ENCODE results near the gene SEMG1.

SEMG1 gene

GRCh38 chr20:45187693-45188092 lies 19.1 kb upstream of the SEMG1 start:
- Histone ChIP-seq H3K9ac (ENCODE audit: low read depth, low read length) (no peak overlapping the region), H3K4me1 (ENCODE audit: control insufficient read depth, insufficient read depth, low read length) (no peaks in the 10 kb centered on the region), H3K9me3 (ENCODE audit: control insufficient read depth, insufficient read depth, low read length) (no peaks in the 10 kb centered on the region), H3K27me3 (ENCODE audit: control insufficient read depth, insufficient read depth, low read length) (no peaks in the 10 kb centered on the region), H3K4me3 (ENCODE audit: low read depth, low read length) (no peak overlapping the region), H3K36me3 (ENCODE audit: control insufficient read depth, insufficient read depth, low read length) (no peaks in the 10 kb centered on the region), H3K27ac (ENCODE audit: low read depth, low read length) (no peak overlapping the region)

- H3K27me3 ChIP-seq (ENCODE audit: control insufficient read depth, insufficient read depth, low read length): no peaks in the 10 kb centered on the region
- no peaks in the 10 kb centered on the region for H3K36me3 ChIP-seq (ENCODE audit: control insufficient read depth, insufficient read depth, low read length)
- H3K4me3 ChIP-seq (ENCODE audit: low read depth, low read length): no peak overlapping the region
- H3K4me1 ChIP-seq (ENCODE audit: control insufficient read depth, insufficient read depth, low read length): no peaks in the 10 kb centered on the region
- no peak overlapping the region for H3K9ac ChIP-seq (ENCODE audit: low read depth, low read length)
- no peak overlapping the region for H3K27ac ChIP-seq (ENCODE audit: low read depth, low read length)
- H3K9me3 ChIP-seq (ENCODE audit: control insufficient read depth, insufficient read depth, low read length): no peaks in the 10 kb centered on the region
Measured at GRCh38 chr20:45189067-45189609, 17.7 kb upstream of the SEMG1 start.

- no peaks in the 10 kb centered on the region for H3K9me3 ChIP-seq (ENCODE audit: control insufficient read depth, insufficient read depth, low read length)
- no peak overlapping the region for H3K4me3 ChIP-seq (ENCODE audit: low read depth, low read length)
- no peak overlapping the region for H3K27ac ChIP-seq (ENCODE audit: low read depth, low read length)
- H3K27me3 ChIP-seq (ENCODE audit: control insufficient read depth, insufficient read depth, low read length): no peaks in the 10 kb centered on the region
- H3K9ac ChIP-seq (ENCODE audit: low read depth, low read length): no peak overlapping the region
- H3K4me1 ChIP-seq (ENCODE audit: control insufficient read depth, insufficient read depth, low read length): no peaks in the 10 kb centered on the region
- H3K36me3 ChIP-seq (ENCODE audit: control insufficient read depth, insufficient read depth, low read length): no peaks in the 10 kb centered on the region
Measured at GRCh38 chr20:45189861-45190260, 17.0 kb upstream of the SEMG1 start.

GRCh38 chr20:45191926-45192325 lies 14.9 kb upstream of the SEMG1 start:
- no peak overlapping the region for H3K27ac ChIP-seq (ENCODE audit: low read depth, low read length)
- no peaks in the 10 kb centered on the region for H3K9me3 ChIP-seq (ENCODE audit: control insufficient read depth, insufficient read depth, low read length)
- no peaks in the 10 kb centered on the region for H3K27me3 ChIP-seq (ENCODE audit: control insufficient read depth, insufficient read depth, low read length)
- H3K36me3 ChIP-seq (ENCODE audit: control insufficient read depth, insufficient read depth, low read length): no peaks in the 10 kb centered on the region
- no peaks in the 10 kb centered on the region for H3K4me1 ChIP-seq (ENCODE audit: control insufficient read depth, insufficient read depth, low read length)
- no peak overlapping the region for H3K4me3 ChIP-seq (ENCODE audit: low read depth, low read length)
- no peak overlapping the region for H3K9ac ChIP-seq (ENCODE audit: low read depth, low read length)

GRCh38 chr20:45193331-45193730 lies 13.5 kb upstream of the SEMG1 start:
- Histone ChIP-seq H3K27me3 (ENCODE audit: control insufficient read depth, insufficient read depth, low read length) (no peaks in the 10 kb centered on the region), H3K27ac (ENCODE audit: low read depth, low read length) (no peak overlapping the region), H3K4me3 (ENCODE audit: low read depth, low read length) (no peak overlapping the region), H3K36me3 (ENCODE audit: control insufficient read depth, insufficient read depth, low read length) (no peaks in the 10 kb centered on the region), H3K9ac (ENCODE audit: low read depth, low read length) (no peak overlapping the region), H3K9me3 (ENCODE audit: control insufficient read depth, insufficient read depth, low read length) (no peaks in the 10 kb centered on the region), H3K4me1 (ENCODE audit: control insufficient read depth, insufficient read depth, low read length) (no peaks in the 10 kb centered on the region; the same call in 1 of the 2 replicates)

GRCh38 chr20:45209924-45210323 lies 3.1 kb downstream of the SEMG1 start:
- H3K27ac ChIP-seq (ENCODE audit: low read depth, low read length): peak overlapping the region; percentile 83
- H3K4me3 ChIP-seq (ENCODE audit: low read depth, low read length): no peak overlapping the region
- no peak overlapping the region; the same call in 1 of the 2 replicates for H3K9ac ChIP-seq (ENCODE audit: low read depth, low read length)
- no peaks in the 10 kb centered on the region for H3K9me3 ChIP-seq (ENCODE audit: control insufficient read depth, insufficient read depth, low read length)
- H3K27me3 ChIP-seq (ENCODE audit: control insufficient read depth, insufficient read depth, low read length): no peaks in the 10 kb centered on the region
- peaks cover 26% of the 10 kb centered on the region for H3K4me1 ChIP-seq (ENCODE audit: control insufficient read depth, insufficient read depth, low read length)
- H3K36me3 ChIP-seq (ENCODE audit: control insufficient read depth, insufficient read depth, low read length): no peaks in the 10 kb centered on the region

GRCh38 chr20:45211569-45212474 lies 5.0 kb downstream of the SEMG1 start:
- no peaks in the 10 kb centered on the region for H3K27me3 ChIP-seq (ENCODE audit: control insufficient read depth, insufficient read depth, low read length)
- no peak overlapping the region for H3K27ac ChIP-seq (ENCODE audit: low read depth, low read length)
- no peak overlapping the region for H3K4me3 ChIP-seq (ENCODE audit: low read depth, low read length)
- no peaks in the 10 kb centered on the region for H3K36me3 ChIP-seq (ENCODE audit: control insufficient read depth, insufficient read depth, low read length)
- peaks cover 23% of the 10 kb centered on the region for H3K4me1 ChIP-seq (ENCODE audit: control insufficient read depth, insufficient read depth, low read length)
- H3K9ac ChIP-seq (ENCODE audit: low read depth, low read length): no peak overlapping the region
- no peaks in the 10 kb centered on the region for H3K9me3 ChIP-seq (ENCODE audit: control insufficient read depth, insufficient read depth, low read length)

- H3K36me3 ChIP-seq (ENCODE audit: control insufficient read depth, insufficient read depth, low read length): no peaks in the 10 kb centered on the region
- H3K4me1 ChIP-seq (ENCODE audit: control insufficient read depth, insufficient read depth, low read length): peaks cover 20% of the 10 kb centered on the region
- no peak overlapping the region for H3K9ac ChIP-seq (ENCODE audit: low read depth, low read length)
- no peak overlapping the region for H3K4me3 ChIP-seq (ENCODE audit: low read depth, low read length)
- no peaks in the 10 kb centered on the region for H3K27me3 ChIP-seq (ENCODE audit: control insufficient read depth, insufficient read depth, low read length)
- no peaks in the 10 kb centered on the region for H3K9me3 ChIP-seq (ENCODE audit: control insufficient read depth, insufficient read depth, low read length)
- H3K27ac ChIP-seq (ENCODE audit: low read depth, low read length): no peak overlapping the region
Measured at GRCh38 chr20:45212836-45213235, 6.0 kb downstream of the SEMG1 start.

GRCh38 chr20:45218124-45218523 lies 11.3 kb downstream of the SEMG1 start:
- no peaks in the 10 kb centered on the region for H3K36me3 ChIP-seq (ENCODE audit: control insufficient read depth, insufficient read depth, low read length)
- H3K9ac ChIP-seq (ENCODE audit: low read depth, low read length): no peak overlapping the region
- no peak overlapping the region for H3K4me3 ChIP-seq (ENCODE audit: low read depth, low read length)
- no peaks in the 10 kb centered on the region for H3K9me3 ChIP-seq (ENCODE audit: control insufficient read depth, insufficient read depth, low read length)
- H3K27me3 ChIP-seq (ENCODE audit: control insufficient read depth, insufficient read depth, low read length): no peaks in the 10 kb centered on the region
- H3K4me1 ChIP-seq (ENCODE audit: control insufficient read depth, insufficient read depth, low read length): no peaks in the 10 kb centered on the region
- H3K27ac ChIP-seq (ENCODE audit: low read depth, low read length): no peak overlapping the region

- H3K27me3 ChIP-seq (ENCODE audit: control insufficient read depth, insufficient read depth, low read length): 0 out of 2 replicates have a peak, but pooled peaks cover under 1% of the 10 kb centered on the region
- no peaks in the 10 kb centered on the region for H3K9me3 ChIP-seq (ENCODE audit: control insufficient read depth, insufficient read depth, low read length)
- no peak overlapping the region for H3K4me3 ChIP-seq (ENCODE audit: low read depth, low read length)
- no peak overlapping the region for H3K27ac ChIP-seq (ENCODE audit: low read depth, low read length)
- no peak overlapping the region for H3K9ac ChIP-seq (ENCODE audit: low read depth, low read length)
- H3K36me3 ChIP-seq (ENCODE audit: control insufficient read depth, insufficient read depth, low read length): no peaks in the 10 kb centered on the region
- no peaks in the 10 kb centered on the region for H3K4me1 ChIP-seq (ENCODE audit: control insufficient read depth, insufficient read depth, low read length)
Measured at GRCh38 chr20:45218636-45219035, 11.8 kb downstream of the SEMG1 start.

GRCh38 chr20:45221076-45221475 lies 14.2 kb downstream of the SEMG1 start, which contains the start of gene SEMG2:
Gene SEMG2, plus strand, starts transcription at chr20:45221373. Its CDS starts 17 bp downstream, at chr20:45221390.
- Histone ChIP-seq H3K4me3 (ENCODE audit: low read depth, low read length) (no peak within 1 kb of the TSS), H3K4me1 (ENCODE audit: control insufficient read depth, insufficient read depth, low read length) (no peaks in the 10 kb centered on the region), H3K36me3 (ENCODE audit: control insufficient read depth, insufficient read depth, low read length) (no peaks in the 10 kb centered on the region), H3K27ac (ENCODE audit: low read depth, low read length) (no peak within 1 kb of the TSS), H3K27me3 (ENCODE audit: control insufficient read depth, insufficient read depth, low read length) (peaks cover 8% of the 10 kb centered on the region; the same call in 1 of the 2 replicates), H3K9me3 (ENCODE audit: control insufficient read depth, insufficient read depth, low read length) (no peaks in the 10 kb centered on the region), H3K9ac (ENCODE audit: low read depth, low read length) (no peak within 1 kb of the TSS)

Data from HUES48 (cell line).